Measurements from ENCODE around the gene ZFP57.

DNA sequence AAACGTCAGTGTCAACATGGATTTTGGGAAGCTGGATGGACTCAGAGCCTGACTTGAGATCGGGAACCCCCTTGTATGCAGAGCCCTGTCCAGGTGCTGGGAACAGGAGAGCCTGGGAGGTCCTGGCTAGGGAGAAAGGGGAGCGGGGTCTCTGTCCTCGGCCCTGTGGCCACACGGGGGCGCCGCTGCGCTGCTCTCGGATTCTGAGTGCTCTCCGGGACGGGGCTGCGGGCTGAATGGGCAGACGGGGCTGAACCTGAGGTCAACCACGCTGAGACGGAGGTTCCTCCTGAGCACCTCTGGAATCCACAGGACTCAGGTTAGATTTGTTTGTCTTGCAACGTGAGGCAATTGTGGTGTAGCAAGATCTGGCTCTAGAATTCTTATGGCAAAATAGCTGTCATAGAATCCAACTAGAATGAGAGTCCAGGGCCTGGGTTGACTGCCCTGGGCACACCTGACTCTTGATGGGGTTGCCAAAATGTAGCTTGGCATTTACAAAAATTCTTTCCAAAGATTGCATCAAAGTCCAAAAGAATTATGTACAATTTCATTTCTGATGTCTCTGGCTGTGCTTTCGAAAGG is 21.7 kb upstream of the ZFP57 start:
- no peak for TF ChIP-seq POLR2A (IDR thresholded peaks at IDR 0.05)
- TF ChIP-seq, protein P1, sequence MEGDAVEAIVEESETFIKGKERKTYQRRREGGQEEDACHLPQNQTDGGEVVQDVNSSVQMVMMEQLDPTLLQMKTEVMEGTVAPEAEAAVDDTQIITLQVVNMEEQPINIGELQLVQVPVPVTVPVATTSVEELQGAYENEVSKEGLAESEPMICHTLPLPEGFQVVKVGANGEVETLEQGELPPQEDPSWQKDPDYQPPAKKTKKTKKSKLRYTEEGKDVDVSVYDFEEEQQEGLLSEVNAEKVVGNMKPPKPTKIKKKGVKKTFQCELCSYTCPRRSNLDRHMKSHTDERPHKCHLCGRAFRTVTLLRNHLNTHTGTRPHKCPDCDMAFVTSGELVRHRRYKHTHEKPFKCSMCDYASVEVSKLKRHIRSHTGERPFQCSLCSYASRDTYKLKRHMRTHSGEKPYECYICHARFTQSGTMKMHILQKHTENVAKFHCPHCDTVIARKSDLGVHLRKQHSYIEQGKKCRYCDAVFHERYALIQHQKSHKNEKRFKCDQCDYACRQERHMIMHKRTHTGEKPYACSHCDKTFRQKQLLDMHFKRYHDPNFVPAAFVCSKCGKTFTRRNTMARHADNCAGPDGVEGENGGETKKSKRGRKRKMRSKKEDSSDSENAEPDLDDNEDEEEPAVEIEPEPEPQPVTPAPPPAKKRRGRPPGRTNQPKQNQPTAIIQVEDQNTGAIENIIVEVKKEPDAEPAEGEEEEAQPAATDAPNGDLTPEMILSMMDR (IDR thresholded peaks at IDR 0.05), result peak in 1 of 4 experiments; percentile 40
